ENCODE measurements around the gene NAV2. TPM values are rescaled to one million over a fixed set of nuclear protein-coding genes. Genes with fewer than 3 reads are reported as not detected.

Gene NAV2
- total RNA-seq, 2 experiments from 2014 or later, result 0.23 to 0.36 TPM

DNA sequence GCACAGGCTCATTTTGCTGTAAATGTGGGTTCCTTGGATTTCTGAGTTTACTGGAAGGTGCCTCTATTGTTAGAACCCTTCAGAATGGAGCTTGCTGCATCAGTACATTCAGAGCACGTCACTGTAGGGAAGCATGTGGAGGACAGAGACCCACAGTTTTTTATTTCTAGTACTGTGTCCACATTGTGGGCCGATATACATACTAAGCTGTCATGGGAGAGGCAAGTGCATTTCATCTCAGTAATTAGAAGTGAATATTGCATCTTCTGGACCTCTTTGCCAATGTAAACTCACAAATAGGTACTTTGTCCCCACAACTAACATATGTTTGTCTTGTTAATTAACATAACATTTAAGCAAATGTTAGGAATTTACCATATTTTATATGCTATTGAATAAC, 139.7 kb downstream of the NAV2 start:
- DNase-seq (no peak), ATAC-seq (no peak)
- H3K4me3 Mint-ChIP-seq, result no peak overlapping the region
- peaks cover 2% of the 10 kb centered on the region for H3K27me3 Mint-ChIP-seq
- H3K36me3 Mint-ChIP-seq (ENCODE audit: low read depth), result no peaks in the 10 kb centered on the region
- peaks cover 2% of the 10 kb centered on the region for H3K9me3 Mint-ChIP-seq
- ChIA-PET POLR2A (no interaction called here), CTCF (interaction anchor here (1.0 kb wide), 1 partner anchor 19 kb away, joined by 3 read pairs; no protein-coding TSS in a partner anchor)
- TF ChIP-seq, protein P1, sequence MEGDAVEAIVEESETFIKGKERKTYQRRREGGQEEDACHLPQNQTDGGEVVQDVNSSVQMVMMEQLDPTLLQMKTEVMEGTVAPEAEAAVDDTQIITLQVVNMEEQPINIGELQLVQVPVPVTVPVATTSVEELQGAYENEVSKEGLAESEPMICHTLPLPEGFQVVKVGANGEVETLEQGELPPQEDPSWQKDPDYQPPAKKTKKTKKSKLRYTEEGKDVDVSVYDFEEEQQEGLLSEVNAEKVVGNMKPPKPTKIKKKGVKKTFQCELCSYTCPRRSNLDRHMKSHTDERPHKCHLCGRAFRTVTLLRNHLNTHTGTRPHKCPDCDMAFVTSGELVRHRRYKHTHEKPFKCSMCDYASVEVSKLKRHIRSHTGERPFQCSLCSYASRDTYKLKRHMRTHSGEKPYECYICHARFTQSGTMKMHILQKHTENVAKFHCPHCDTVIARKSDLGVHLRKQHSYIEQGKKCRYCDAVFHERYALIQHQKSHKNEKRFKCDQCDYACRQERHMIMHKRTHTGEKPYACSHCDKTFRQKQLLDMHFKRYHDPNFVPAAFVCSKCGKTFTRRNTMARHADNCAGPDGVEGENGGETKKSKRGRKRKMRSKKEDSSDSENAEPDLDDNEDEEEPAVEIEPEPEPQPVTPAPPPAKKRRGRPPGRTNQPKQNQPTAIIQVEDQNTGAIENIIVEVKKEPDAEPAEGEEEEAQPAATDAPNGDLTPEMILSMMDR (IDR thresholded peaks at IDR 0.05), result no peak
- no peak overlapping the region for H3K27ac Mint-ChIP-seq
- intact Hi-C loops (cut with micrococcal nuclease), result no loop called here
- no peaks in the 10 kb centered on the region for H3K4me1 Mint-ChIP-seq (ENCODE audit: low read depth)

DNA sequence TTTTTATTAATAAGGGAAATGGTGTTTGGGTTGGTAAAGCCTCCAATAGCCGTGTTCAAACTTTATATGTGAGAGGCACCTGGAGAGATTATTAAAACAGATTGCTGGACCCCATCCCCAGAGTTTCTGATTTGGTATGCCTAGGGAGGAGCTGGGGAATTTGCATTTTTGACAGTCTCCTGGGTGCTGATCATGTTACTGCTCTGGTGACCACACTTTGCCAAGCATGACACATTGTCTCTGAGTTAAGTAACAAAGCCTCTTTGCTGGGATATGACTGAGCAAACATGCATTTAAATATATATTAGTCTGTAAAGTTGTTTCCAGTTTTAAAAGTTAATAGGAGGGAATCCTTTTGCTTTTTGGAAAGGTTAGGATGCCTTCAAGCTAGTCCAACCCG, 140.4 kb downstream of the NAV2 start:
- intact Hi-C loops (cut with micrococcal nuclease), result no loop called here
- no peaks in the 10 kb centered on the region for H3K36me3 Mint-ChIP-seq (ENCODE audit: low read depth)
- ChIA-PET CTCF (interaction anchor here (1.0 kb wide), 1 partner anchor 18 kb away, joined by 3 read pairs; no protein-coding TSS in a partner anchor), POLR2A (no interaction called here)
- H3K9me3 Mint-ChIP-seq, result peaks cover 2% of the 10 kb centered on the region
- no peaks in the 10 kb centered on the region for H3K4me1 Mint-ChIP-seq (ENCODE audit: low read depth)
- ATAC-seq (no peak), DNase-seq (no peak)
- H3K27me3 Mint-ChIP-seq, result peaks cover 3% of the 10 kb centered on the region
- TF ChIP-seq, protein P1 (IDR thresholded peaks at IDR 0.05), result no peak
- H3K4me3 Mint-ChIP-seq, result no peak overlapping the region
- no peak overlapping the region for H3K27ac Mint-ChIP-seq

DNA sequence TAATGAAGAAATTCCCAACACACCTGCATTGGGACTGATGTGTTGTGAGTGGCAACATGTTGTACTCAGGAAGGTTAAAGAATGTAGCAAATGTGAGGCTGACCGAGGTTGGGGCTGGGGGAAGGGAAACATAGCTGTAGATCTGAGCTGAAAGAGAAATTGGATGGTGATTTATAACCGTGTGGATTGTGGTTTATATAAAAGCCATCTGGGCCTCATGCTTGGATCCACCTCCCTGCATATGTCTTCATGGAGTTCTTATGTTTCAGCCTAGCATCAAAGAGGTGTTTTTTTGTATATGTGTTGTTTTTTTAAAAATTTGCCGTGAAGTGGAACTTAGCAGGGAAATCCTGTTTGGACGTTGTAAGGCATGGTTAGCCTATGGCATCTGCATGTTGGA, 141.3 kb downstream of the NAV2 start:
- H3K9me3 Mint-ChIP-seq, result peaks cover 2% of the 10 kb centered on the region
- H3K27me3 Mint-ChIP-seq, result peaks cover 5% of the 10 kb centered on the region
- TF ChIP-seq, protein P1 (IDR thresholded peaks at IDR 0.05), result no peak
- H3K4me3 Mint-ChIP-seq, result no peak overlapping the region
- no peaks in the 10 kb centered on the region for H3K4me1 Mint-ChIP-seq (ENCODE audit: low read depth)
- ChIA-PET CTCF (no interaction called here), POLR2A (interaction anchor here (1.0 kb wide), 1 partner anchor 28 kb away, joined by 3 read pairs; no protein-coding TSS in a partner anchor)
- DNase-seq (no peak), ATAC-seq (no peak)
- no peaks in the 10 kb centered on the region for H3K36me3 Mint-ChIP-seq (ENCODE audit: low read depth)
- H3K27ac Mint-ChIP-seq, result no peak overlapping the region
- intact Hi-C loops (cut with micrococcal nuclease), result no loop called here

GRCh38 chr11:19861171-19861570, 148.5 kb downstream of the NAV2 start:
- TF ChIP-seq, protein P1 (IDR thresholded peaks at IDR 0.05), result no peak
- ATAC-seq (no peak), DNase-seq (no peak)
- Mint-ChIP-seq H3K9me3 (no peaks in the 10 kb centered on the region), H3K27ac (no peak overlapping the region), H3K36me3 (ENCODE audit: low read depth) (no peaks in the 10 kb centered on the region), H3K4me1 (ENCODE audit: low read depth) (no peaks in the 10 kb centered on the region), H3K4me3 (no peak overlapping the region), H3K27me3 (peaks cover 3% of the 10 kb centered on the region)
- intact Hi-C loops (cut with micrococcal nuclease), result no loop called here
- POLR2A ChIA-PET, result no interaction called here
- CTCF ChIA-PET, result no interaction called here

DNA sequence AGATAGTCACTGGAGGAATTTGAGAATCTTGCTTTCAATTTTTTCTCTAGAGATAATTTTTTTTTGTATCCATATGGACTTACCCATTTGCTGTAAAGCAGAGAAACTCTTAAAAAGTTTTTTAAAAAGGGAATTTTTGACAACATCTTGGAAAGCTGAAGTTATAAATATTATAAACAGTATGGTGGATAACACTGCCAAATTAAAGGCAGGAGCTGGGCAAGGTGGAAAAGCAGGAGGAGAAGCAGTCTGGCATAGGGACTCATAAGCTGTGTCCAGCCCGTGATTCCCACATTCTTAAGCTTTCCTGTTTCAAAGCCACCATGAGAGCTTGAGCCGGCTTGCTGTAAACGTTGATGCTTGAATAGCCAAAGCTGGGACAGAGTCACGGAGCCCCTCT, 149.5 kb downstream of the NAV2 start:
- no peaks in the 10 kb centered on the region for H3K9me3 Mint-ChIP-seq
- TF ChIP-seq, protein P1 (IDR thresholded peaks at IDR 0.05), result no peak
- POLR2A ChIA-PET, result no interaction called here
- H3K4me3 Mint-ChIP-seq, result no peak overlapping the region
- CTCF ChIA-PET, result no interaction called here
- no peaks in the 10 kb centered on the region for H3K36me3 Mint-ChIP-seq (ENCODE audit: low read depth)
- intact Hi-C loops (cut with micrococcal nuclease), result no loop called here
- peaks cover 3% of the 10 kb centered on the region for H3K27me3 Mint-ChIP-seq
- DNase-seq (no peak), ATAC-seq (no peak)
- H3K27ac Mint-ChIP-seq, result no peak overlapping the region
- H3K4me1 Mint-ChIP-seq (ENCODE audit: low read depth), result no peaks in the 10 kb centered on the region
